HG03039 (cell line): ENCODE data around the gene FSD1.

Experiments
- ATAC-seq: cut with Tn5 transposase; IDR thresholded peaks from one replicate; pipeline ENCODE4 v1.9.1; 2021; ENCODE audit warnings: mild to moderate bottlenecking, moderate library complexity; ENCODE audit not compliant: unreplicated experiment

The FSD1 gene

GRCh38 chr19:4361152-4362046, 57.0 kb downstream of the FSD1 start:
- no peak for ATAC-seq

GRCh38 chr19:4362101-4362828, 57.9 kb downstream of the FSD1 start:
- no peak for ATAC-seq

DNA sequence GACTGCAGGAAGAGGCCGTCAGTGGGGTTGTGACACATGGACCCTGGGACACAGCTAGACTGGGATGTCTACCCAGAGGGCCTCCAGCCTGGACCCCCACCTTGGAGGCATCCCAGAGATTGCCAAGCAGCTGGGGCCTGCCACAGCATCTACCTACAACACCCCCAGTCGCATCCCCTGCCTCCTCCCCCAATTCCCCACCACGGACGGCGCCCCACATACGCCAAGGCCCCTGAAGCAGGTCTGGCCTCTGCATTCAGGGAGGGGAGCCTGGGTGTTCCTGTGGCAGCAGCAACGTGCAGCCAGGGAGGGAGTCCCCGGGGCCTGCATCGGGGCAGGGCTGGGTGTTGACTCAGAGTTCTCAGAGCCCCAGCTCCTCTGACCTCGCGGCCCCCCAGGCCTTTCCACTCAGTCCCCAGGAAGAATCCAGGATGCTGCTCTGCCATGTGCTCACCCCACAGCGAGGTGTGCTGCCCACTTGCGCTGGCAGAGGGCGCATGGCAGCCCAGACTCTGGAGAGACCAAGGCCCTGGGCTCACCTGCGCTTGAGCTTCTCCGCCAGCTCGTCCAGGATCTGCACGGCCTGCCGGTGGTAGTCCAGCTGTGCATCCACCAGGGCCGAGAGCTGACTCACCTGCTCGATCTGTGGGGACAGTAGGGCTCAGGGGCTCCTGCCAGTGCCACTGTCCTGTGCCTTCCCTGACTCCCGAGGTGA, 58.6 kb downstream of the FSD1 start:
- ATAC-seq = no peak

DNA sequence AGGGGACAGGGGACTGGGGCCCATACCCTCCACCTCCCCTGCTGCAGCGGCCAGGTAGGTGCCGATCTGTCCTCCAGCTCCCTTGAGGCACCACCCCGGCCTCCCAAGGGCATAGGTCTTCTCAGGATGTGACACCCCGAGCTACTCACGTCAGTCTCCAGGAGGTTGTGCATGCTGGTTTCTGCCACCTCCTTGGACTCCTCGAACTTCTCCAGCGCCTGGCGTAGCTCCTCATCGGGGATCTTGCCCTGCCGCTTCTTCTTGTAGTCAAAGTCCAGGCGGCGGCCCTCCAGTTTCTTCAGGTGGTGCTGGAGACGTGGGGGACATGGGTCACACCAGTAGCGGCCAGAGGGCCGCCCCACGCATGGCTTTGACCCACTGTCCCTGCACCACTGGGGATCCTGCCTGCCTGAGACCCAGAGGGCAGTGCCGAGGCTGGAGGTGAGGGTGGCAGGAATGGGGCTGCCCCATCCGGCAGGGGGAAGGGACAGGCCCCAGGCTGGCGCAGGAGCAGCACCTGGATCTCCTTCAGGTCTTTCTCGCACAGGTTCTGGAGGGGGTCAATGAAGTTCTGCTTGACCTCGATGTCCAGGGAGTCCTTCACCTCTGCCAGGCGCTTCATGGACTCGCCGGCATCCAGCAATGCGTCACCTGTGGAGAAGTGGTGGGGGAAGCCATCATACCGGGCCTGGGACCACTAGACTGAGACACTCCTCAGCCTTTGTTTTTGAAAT, 59.3 kb downstream of the FSD1 start:
- no peak for ATAC-seq

- ATAC-seq = no peak
Observed at GRCh38 chr19:4365341-4365740, 60.9 kb downstream of the FSD1 start.

DNA sequence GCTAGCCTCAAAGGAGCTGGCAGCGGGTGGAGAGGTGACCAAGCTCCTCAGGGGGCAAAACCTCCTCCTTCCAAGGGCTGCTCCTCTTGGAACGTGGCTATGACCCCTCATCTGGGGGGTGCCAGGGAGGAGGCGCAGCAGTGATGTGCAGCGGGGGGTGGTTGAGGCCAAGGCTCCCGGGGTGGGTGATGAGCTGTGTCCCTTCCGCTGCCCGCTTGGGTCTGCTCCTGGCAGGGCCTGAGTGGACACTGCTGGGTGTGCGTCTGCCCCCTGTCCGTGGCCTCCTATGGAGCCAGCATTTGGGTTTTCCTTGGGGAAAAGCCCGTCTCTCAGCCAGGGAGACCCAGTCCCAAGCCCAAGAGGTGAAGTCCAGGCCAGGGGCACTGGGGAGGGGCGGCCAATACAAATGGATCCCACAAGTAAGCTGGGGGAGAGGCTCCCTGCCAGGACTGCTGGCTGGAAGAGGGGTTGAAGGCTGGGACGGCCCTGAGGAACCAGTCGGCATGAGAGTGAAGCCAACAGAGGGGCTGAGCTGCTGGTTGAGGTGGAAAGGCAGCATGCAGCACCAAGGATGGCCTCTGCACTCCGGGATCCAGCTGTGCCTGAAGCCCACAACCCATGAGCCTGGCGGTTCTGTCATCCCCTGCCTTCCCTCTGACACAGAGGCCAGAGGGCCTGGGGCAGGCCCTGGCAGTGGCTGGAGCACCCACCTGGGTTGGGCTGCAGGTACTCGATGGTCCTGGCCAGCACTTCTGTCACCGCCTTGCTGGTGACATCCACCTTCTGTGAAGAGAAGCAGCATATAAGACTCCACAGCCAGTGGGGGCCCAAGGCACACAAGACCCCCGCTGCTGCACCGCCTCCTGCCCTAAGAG, 61.6 kb downstream of the FSD1 start:
- ATAC-seq = no peak

GRCh38 chr19:4366666-4367335, 62.4 kb downstream of the FSD1 start:
- ATAC-seq = no peak

DNA sequence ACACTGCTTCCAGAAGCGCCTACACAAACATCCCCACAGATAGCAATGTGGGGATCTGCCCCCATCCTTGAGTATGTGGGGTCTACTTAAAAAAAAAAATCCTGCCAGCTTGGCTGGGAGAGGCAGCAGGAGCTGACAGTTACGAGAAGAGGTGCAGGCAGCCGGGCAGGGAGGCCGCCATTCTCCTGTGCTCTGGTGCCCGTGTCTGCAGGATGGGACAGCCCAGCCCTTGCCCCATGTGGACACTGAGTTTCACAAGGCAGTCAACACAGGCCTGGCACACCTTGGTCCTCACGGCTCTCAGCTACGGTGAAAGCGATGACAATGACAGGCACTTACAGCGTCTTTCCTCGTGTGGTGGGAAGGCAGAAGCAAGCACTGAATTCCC, 62.9 kb downstream of the FSD1 start:
- no peak for ATAC-seq

- no peak for ATAC-seq
Observed at GRCh38 chr19:4367781-4368127, 63.4 kb downstream of the FSD1 start.

- no peak for ATAC-seq
Observed at GRCh38 chr19:4368128-4368820, 63.9 kb downstream of the FSD1 start.

DNA sequence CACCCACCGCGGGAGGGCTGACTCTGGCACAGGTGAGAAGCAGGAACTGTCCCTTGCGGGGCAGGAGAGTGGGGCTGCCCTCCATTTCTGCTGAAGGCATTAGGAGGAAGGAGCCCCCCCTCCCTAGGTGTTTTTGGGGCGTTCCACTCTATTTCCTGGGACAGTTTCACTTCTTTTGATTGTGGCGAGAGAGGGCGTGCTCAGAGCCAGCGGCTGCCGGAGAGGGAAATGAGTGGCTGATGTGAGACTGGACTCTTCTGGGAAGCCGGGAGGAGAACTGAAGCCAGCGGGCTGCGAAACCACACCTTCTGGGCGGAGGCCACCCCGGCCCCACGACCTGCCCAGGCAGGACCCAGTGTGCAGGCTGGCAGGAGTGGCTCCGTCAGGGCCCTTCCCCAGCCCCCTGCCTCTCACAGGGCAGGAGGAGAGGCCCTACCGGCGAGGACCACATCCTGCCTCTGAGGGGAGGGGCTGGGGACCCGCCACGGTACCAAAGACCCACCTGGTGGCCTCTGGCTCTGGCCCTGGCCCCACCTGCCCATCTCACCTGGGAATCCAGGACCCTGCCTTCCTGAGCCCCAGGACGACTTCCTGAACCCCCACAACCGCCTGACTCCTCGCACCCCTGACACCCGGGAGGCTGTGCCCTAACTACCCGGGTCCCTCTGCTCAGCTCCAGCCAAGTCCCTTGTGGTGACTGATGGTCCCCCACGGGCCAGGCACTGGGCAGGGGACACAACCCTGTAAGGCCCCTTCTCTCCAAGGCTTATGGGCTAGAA, 64.9 kb downstream of the FSD1 start:
- ATAC-seq = no peak

DNA sequence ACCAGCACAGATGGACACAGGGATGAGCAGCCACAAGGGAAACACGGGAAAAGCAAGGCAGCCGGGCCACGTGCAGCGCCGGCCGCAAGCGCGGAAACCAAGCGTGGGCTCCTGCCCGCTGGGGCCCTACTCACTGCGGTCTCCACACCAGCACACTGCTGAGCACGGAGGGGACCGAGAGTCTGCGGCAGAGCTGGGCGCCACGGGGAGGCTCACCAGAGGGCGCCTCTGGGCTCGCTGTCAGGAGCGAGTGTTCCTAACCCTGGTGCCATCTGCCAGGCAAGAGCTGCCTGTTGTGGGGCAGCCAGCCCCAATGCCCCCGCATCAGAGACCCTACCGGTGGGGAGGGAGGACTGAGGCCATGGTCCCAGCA, 65.5 kb downstream of the FSD1 start:
- ATAC-seq = no peak

DNA sequence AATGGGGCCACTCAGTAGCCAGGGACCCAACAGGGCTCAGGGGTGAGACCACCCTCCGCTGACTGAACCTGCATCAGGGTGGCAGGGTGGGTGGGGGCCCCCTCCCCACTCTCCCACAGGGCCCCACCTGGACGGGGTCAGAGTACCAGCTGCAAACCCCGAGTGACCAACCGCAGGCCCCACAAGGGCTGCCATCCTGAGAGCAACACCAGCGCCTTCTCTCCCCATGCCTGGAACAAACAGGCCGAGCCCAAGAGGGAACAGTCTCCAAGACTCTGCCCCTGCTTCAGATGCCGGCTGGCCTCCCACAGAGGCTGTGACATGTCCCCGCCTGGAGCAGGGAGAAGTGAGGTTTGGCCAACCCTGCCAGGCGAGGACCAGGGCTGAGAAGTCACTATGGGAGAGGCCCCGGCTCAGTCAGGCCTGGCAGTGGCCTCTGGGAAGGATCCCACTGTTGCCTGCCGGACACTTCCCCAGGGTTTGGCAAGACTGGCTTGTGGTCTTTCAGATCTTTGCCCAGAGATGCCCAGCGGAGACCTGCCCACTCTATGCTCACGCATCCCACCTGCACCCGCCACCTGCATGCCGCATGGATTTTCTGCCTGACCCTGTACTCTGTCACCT, 66.1 kb downstream of the FSD1 start:
- no peak for ATAC-seq

DNA sequence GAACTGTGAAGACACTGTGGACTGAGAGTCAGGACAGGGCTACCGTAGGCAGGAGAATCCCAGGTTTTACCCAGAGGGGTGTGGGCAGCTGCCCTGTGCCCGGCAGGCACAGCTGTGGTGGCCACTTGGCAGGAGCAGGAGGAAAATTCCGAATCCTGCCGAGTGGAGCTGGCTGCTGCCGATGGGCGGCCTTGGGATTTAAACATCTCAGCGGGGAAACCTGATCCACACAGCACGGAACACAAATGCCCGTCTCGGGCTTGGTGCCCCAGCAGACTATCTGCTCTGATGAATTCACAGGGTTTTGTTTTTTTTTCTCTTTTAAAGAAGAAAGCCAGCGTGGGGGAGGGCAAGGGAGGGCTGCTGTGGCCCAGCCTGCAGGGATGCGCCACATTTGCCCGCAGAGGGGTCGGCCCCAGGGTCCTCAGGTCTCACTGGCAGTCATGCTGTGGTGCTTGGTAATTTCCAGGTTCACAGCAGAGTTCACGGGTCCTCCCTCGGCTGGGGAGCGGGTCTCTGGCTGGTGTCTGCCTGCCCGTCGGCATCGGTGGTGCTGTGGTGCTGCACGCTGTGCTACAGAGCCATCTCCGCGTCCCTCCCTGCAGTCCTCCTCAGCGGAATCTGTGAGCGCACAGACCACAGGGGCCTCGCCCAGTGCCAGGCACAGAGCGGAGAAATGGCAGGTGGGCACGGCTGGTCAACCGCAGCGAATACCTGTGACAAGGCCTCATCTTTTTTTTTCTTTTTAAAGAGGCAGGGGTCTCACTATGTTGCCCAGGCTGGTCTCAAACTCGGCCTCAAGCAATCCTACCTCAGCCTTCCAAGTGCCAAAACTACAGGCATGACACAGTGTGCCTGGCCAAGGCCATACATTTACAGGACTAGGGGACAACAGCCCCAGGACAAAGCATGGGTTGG, 67.1 kb downstream of the FSD1 start:
- no peak for ATAC-seq

DNA sequence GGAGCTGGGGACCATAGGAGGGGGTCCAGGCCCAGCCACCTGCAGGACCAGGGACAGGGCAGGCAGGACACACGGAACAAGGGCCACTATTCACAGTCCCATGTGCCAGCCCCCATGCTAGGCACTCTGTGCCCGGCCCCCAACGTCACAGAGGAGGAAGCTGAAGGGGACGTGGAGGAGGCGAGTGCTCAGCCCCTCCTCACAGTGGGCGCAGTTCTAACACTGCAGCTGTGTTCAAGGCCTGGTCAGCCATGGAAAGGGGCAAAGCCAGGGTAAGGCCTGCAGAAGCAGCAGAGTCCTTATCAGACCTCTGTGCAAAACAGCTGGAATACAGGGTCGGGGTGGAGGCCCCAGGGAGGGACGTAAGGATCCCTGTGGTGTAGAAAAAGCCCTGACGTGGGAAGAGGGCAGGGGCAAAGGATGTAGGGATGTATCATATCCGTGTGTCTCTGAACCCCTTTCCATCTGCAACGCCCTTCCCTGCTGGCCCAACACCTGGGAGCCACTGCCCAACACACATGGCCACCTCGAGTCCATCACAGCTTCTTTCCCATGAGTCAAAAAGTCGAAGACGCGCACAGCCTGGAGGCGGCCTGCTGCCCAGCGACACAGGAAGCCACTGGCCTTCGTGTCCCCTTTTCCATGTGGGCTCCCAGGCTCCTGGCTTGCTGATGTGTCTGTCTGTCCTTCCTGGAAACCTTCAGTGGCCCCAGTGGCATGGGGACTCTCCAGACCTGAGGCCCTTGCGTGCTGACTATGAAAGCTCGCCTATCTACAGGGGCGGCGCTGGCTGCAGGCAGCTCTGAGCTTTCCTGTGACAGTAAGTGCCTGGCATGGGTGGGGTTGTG, 68.0 kb downstream of the FSD1 start:
- no peak for ATAC-seq

DNA sequence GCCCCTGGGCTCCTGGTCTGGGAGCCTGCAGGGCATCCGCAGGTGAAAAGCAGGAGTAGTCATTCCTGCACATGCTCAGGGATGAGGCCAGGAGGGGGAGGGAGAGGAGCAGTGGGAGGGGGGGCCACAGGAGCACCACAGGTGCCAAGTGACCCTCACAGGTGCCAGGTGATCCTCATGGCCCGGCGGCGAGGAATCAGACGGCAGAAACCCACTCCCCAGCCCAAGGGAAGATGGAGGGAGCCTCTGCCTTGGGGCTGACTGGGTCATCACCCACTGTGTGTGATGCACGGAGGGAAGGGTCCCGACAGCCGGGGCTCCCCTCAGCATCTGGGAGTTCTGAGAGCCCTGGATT, 68.6 kb downstream of the FSD1 start:
- ATAC-seq = no peak
